ENCODE results near the gene TNNT2. TPM values are rescaled to one million over a fixed set of nuclear protein-coding genes. Genes with fewer than 3 reads are reported as not detected.

TNNT2 gene
- total RNA-seq, 1 donor from 2014 or later = 1.9 TPM

DNA sequence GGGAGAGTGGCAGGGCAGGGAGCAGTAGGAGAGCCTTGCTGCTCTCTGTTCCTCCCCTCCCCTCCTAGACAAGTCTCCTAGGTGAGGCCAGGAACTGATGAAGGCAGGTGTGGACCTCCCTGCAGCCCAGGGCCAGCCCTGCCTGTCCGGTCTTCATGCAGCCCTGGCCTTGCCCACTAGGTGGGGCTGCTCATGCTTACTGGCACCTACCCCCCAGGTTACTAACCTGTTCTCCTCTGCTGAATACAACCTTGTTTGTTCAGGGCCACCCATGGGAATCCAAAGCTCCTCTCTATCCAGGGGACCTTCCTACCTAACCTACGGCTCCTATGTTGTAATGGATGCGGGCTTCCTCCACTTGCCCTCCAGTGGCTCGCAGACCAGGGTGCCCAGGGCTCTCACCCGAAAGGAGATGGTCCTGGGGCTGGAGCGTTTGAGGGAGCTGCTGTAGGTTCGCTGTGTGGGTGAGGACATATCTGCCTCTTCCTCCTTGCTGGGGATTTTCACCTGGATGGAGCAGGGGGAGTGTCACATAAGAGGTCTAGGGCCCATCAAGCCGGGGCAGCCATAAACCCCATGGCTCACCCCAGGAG is 7.9 kb upstream of the TNNT2 start:
- peak; percentile 71 for DNase-seq (ENCODE audit: low spot score, unreplicated experiment)
- Mint-ChIP-seq H3K4me1 (ENCODE audit: low read depth) (peaks cover 3% of the 10 kb centered on the region), H3K9me3 (ENCODE audit: low read depth) (no peaks in the 10 kb centered on the region), H3K4me3 (ENCODE audit: low read depth) (no peak overlapping the region), H3K27me3 (no peaks in the 10 kb centered on the region), H3K36me3 (ENCODE audit: insufficient read depth) (peaks cover 15% of the 10 kb centered on the region), H3K27ac (no peak overlapping the region)
- TF ChIP-seq, protein P1, sequence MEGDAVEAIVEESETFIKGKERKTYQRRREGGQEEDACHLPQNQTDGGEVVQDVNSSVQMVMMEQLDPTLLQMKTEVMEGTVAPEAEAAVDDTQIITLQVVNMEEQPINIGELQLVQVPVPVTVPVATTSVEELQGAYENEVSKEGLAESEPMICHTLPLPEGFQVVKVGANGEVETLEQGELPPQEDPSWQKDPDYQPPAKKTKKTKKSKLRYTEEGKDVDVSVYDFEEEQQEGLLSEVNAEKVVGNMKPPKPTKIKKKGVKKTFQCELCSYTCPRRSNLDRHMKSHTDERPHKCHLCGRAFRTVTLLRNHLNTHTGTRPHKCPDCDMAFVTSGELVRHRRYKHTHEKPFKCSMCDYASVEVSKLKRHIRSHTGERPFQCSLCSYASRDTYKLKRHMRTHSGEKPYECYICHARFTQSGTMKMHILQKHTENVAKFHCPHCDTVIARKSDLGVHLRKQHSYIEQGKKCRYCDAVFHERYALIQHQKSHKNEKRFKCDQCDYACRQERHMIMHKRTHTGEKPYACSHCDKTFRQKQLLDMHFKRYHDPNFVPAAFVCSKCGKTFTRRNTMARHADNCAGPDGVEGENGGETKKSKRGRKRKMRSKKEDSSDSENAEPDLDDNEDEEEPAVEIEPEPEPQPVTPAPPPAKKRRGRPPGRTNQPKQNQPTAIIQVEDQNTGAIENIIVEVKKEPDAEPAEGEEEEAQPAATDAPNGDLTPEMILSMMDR (IDR thresholded peaks at IDR 0.05; ENCODE audit: unreplicated experiment) = peak; percentile 91

DNA sequence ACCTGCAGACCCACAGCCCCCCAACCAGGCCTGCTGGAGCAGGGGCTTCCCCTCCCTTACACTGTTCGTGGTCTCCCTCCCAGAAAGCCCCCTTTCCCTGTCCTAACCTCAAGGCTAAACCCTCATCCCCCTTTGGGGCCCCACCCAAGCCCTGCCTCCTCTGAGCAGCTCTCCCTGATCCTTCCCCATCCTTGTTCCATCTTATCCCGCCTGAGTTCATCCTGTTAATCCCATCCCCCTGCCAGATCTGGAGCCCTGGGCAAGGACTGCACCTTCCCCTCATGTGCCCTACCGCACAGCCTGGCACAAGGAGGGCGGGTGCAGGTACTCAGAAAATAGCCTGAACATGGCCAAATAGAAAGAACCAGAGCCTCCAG is 6.9 kb upstream of the TNNT2 start:
- Mint-ChIP-seq H3K4me3 (ENCODE audit: low read depth) (no peak overlapping the region), H3K36me3 (ENCODE audit: insufficient read depth) (peaks cover 15% of the 10 kb centered on the region)

DNA sequence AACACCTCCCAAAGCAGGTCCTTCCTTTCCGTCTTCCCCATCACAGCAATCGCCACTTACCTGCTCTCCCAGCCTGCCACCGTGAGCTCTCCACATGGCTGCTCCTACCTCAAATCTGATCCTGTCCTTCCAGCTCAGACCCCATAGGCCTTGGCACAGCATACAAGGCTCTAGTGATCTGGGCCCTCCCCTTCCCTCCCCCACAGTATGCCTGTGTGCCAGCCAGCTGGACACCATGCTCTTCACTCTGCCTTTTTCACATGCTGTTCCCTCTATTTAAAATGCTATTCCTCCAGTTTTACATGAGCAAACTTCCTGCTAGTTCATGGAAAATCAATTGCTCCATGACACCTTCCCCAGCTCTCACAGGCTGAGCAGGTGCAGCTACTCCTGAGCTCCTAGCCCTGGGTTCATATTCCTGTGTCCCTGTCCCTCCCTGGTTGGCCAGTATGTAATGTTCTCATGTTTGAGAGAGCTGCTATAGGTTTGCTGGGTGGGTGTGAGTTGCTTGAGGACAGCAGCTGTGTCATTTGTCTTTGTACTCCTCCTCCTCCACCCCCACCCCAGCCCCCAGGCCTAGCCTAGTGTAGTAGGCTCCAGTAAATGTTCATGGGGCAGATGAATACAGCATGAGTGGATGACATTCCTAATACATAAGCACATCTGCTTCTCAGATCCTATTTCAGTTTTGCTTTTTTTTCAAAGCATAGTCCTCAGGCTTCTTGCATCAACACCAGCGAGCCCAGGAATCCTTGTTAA is 6.3 kb upstream of the TNNT2 start:
- H3K27me3 Mint-ChIP-seq = peaks cover 1% of the 10 kb centered on the region
- DNase-seq (ENCODE audit: low spot score, unreplicated experiment) = no peak
- TF ChIP-seq, protein P1 (IDR thresholded peaks at IDR 0.05; ENCODE audit: unreplicated experiment) = no peak
- H3K4me3 Mint-ChIP-seq (ENCODE audit: low read depth) = no peak overlapping the region
- peaks cover 15% of the 10 kb centered on the region for H3K36me3 Mint-ChIP-seq (ENCODE audit: insufficient read depth)
- peaks cover 3% of the 10 kb centered on the region for H3K4me1 Mint-ChIP-seq (ENCODE audit: low read depth)
- H3K27ac Mint-ChIP-seq = peak overlapping the region; percentile 15
- no peaks in the 10 kb centered on the region for H3K9me3 Mint-ChIP-seq (ENCODE audit: low read depth)

More for the DNA sequence above, 6.9 kb upstream of the TNNT2 start:
- DNase-seq (ENCODE audit: low spot score, unreplicated experiment) = no peak
- TF ChIP-seq, protein P1 (IDR thresholded peaks at IDR 0.05; ENCODE audit: unreplicated experiment) = no peak
- Mint-ChIP-seq H3K27ac (peak overlapping the region; percentile 15), H3K9me3 (ENCODE audit: low read depth) (no peaks in the 10 kb centered on the region), H3K27me3 (no peaks in the 10 kb centered on the region), H3K4me1 (ENCODE audit: low read depth) (peaks cover 3% of the 10 kb centered on the region)

DNA sequence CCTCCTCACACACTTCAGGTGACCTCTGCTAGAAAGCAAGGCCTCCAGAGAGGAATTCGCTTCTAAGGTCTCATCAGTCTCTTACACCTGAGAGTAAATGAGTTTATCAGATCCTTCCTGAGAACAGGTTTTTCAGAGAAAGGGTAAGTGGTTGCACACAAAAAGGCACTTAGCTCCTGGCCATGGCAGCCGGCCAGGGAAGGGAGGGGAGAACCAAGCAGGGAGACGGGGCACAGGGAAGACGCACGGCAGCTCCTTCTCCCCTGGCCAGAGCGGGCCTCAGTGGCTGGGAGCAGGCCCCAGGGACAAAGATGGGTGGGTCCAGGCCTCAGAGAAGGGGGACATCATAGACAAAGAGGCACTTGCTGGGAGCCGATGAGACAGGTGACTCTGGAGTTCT is 3.6 kb upstream of the TNNT2 start:
- no peak overlapping the region for H3K4me3 Mint-ChIP-seq (ENCODE audit: low read depth)

DNA sequence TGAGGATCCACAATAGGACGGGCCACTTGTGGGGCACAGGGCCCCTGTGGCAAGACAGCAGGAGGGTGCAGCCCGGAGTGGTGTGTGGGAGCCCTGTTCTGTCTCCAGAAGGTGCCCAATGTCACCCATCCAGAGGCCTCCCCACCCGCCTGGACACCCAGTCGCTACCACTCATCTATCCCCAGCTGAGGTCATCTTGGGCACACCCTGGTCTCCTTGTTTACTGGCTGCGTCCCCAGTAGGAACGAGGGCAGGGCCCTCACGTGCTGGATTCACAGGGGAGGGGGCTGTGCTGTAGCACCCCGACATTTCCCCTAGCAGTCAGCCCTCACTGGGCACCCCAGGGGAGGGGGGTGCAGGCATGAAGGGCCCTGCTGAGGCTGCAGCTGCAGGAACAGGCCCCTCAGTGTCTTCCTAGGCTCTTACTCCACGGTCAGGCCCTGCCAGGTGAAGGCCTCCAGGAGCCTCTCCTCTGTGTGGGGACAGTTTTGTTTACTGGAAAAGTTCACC is 2.3 kb upstream of the TNNT2 start:
- no peak overlapping the region for H3K27ac Mint-ChIP-seq
- H3K36me3 Mint-ChIP-seq (ENCODE audit: insufficient read depth) = peaks cover 7% of the 10 kb centered on the region
- no peak overlapping the region for H3K4me3 Mint-ChIP-seq (ENCODE audit: low read depth)
- H3K27me3 Mint-ChIP-seq = peaks cover 6% of the 10 kb centered on the region
- no peak for DNase-seq (ENCODE audit: low spot score, unreplicated experiment)
- peaks cover 10% of the 10 kb centered on the region for H3K4me1 Mint-ChIP-seq (ENCODE audit: low read depth)
- H3K9me3 Mint-ChIP-seq (ENCODE audit: low read depth) = no peaks in the 10 kb centered on the region
- TF ChIP-seq, protein P1 (IDR thresholded peaks at IDR 0.05; ENCODE audit: unreplicated experiment) = no peak

More for the DNA sequence above, 3.6 kb upstream of the TNNT2 start:
- Mint-ChIP-seq H3K27ac (no peak overlapping the region), H3K4me1 (ENCODE audit: low read depth) (peaks cover 10% of the 10 kb centered on the region), H3K27me3 (peaks cover 4% of the 10 kb centered on the region), H3K36me3 (ENCODE audit: insufficient read depth) (peaks cover 8% of the 10 kb centered on the region), H3K9me3 (ENCODE audit: low read depth) (no peaks in the 10 kb centered on the region)
- DNase-seq (ENCODE audit: low spot score, unreplicated experiment) = no peak
- TF ChIP-seq, protein P1 (IDR thresholded peaks at IDR 0.05; ENCODE audit: unreplicated experiment) = no peak

Measured in progenitor cell of endocrine pancreas (in vitro differentiated cells).